Common myeloid progenitor, CD34-positive (primary cell): ENCODE data around the gene HDAC4.

Source experiments
- CTCF ChIA-PET: fragments of 350-600 bp; sonication (Branson Sonifier 250); formaldehyde crosslinking; loops from one replicate; lab custom pipeline; 2021; ENCODE audit warnings: antibody characterized with exemption; lab: Charles Lee
- POLR2A ChIA-PET: fragments of 350-600 bp; sonication (Branson Sonifier 250); formaldehyde crosslinking; loops from one replicate; lab custom pipeline; 2021; ENCODE audit warnings: antibody characterized with exemption; lab: Charles Lee
- DNase-seq, 3 donors: peaks; one replicate each; pipeline versions ENCODE4 v3.0.0 to v3.0.0-alpha.2; 2013
- H3K27ac ChIP-seq, 2 experiments: 1 replicate in 1 of 2; 2 replicates in 1 of 2; pipeline ENCODE4 v1.7.0; 2013; ENCODE audit warnings: inconsistent platforms in 2 of 2, low read length in 2 of 2, mild to moderate bottlenecking in 2 of 2, low read depth in 1 of 2, moderate library complexity in 1 of 2; ENCODE audit not compliant: severe bottlenecking in 2 of 2, insufficient read depth in 1 of 2, poor library complexity in 1 of 2
- H3K27me3 ChIP-seq, 5 experiments: replicated peaks in 2 of 5; 1 replicate in 3 of 5; 2 replicates in 2 of 5; pipeline versions ENCODE4 v1.6.1 to v1.7.0; 2013; ENCODE audit warnings: low read length in 4 of 5, mild to moderate bottlenecking in 2 of 5, moderate library complexity in 2 of 5, inconsistent platforms in 1 of 5; ENCODE audit not compliant: insufficient read depth in 5 of 5, control insufficient read depth in 4 of 5
- H3K36me3 ChIP-seq, 4 experiments: 1 replicate in 2 of 4; 2 replicates in 2 of 4; pipeline versions ENCODE4 v1.6.1 to v1.7.0; 2013; ENCODE audit warnings: low read length in 3 of 4, control low read depth in 1 of 4, mild to moderate bottlenecking in 1 of 4; ENCODE audit not compliant: control insufficient read depth in 4 of 4, insufficient read depth in 4 of 4
- H3K4me1 ChIP-seq, 4 experiments: 1 replicate in 3 of 4; 2 replicates in 1 of 4; pipeline versions ENCODE4 v1.6.1 to v1.7.1; 2013; ENCODE audit warnings: low read length in 3 of 4, mild to moderate bottlenecking in 3 of 4, control low read depth in 1 of 4, inconsistent platforms in 1 of 4, moderate library complexity in 1 of 4; ENCODE audit not compliant: control insufficient read depth in 4 of 4, insufficient read depth in 4 of 4; ENCODE audit errors: control extremely low read depth in 1 of 4
- H3K4me3 ChIP-seq, 7 experiments: 1 replicate in 4 of 7; 2 replicates in 3 of 7; pipeline versions ENCODE4 v1.5.1 to v1.7.0; 2013; ENCODE audit warnings: mild to moderate bottlenecking in 7 of 7, low read length in 6 of 7, moderate library complexity in 6 of 7, inconsistent platforms in 2 of 7, low read depth in 2 of 7, control low read depth in 1 of 7; ENCODE audit not compliant: insufficient read depth in 4 of 7, control insufficient read depth in 1 of 7; ENCODE audit errors: extremely low read depth in 1 of 7
- H3K9me3 ChIP-seq, 5 experiments: 1 replicate in 4 of 5; 2 replicates in 1 of 5; pipeline versions ENCODE4 v1.6.1 to v1.7.1; 2013; ENCODE audit warnings: low read length in 4 of 5, mild to moderate bottlenecking in 2 of 5, inconsistent platforms in 1 of 5, low read depth in 1 of 5, moderate library complexity in 1 of 5; ENCODE audit not compliant: control insufficient read depth in 4 of 5, insufficient read depth in 2 of 5; ENCODE audit errors: control extremely low read depth in 1 of 5
- WGBS: methylation state at CpG from one replicate; pipeline ENCODE4 v1.1.5; 2013; ENCODE audit not compliant: insufficient coverage; 5-methylcytosine and 5-hydroxymethylcytosine counted together

HDAC4 gene

DNA sequence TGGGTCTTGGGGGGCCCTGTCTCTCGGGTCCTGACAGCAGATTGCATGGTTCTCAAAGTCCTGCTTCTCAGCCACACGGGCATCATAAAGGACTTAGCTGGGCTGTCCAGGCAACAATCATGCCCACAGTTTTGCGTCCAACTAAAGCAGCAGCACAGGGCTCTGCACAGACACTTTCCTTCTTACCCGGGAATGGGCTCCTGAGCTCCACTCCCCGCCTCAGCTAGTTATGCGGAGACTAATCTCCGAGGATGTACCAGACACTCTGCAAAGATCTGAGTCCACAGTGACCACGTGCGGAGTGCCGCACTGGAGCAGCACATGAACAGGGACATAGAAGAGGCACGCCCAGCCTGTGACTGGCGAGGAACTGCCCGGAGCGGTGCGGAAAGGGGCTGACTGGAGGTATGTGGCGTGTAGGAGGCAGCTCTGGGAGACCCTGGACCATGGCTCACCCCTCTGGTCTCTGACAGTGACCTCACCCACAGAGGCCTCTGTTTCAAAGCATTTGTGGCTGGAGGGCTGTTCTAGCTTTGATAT lies 270.0 kb downstream of the HDAC4 start:
- Histone ChIP-seq H3K27me3 (no peaks in the 10 kb centered on the region), H3K9me3 (no peaks in the 10 kb centered on the region), H3K36me3 (peaks cover 13 to 59% (median 36%) of the 10 kb centered on the region in 4 experiments), H3K27ac (no peak overlapping the region), H3K4me3 (no peak overlapping the region), H3K4me1 (no peaks in the 10 kb centered on the region)
- ChIA-PET POLR2A (no interaction called here), CTCF (no interaction called here)
- DNase-seq: no peak
- WGBS: 98% methylated on average over 16 of the region's 16 CpGs

DNA sequence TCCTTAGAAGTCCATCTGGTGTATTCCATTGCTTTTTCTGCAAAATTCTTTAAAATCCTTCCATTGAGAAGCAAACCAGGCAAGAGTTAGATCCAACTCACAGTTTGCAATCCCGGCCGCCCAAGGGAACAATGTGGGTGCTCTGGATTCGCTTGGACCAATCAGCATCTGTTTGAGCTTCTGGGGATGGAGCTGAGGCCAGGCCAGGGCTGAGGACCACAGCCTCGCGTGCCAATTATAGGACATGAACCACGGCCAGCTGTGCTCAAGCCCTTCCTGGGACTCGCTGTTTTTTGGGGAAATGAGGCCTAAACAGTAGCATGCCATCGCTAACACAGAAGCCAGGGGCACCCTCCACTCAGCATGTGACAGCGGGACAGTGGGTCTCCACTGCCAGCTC lies 270.8 kb downstream of the HDAC4 start:
- no peak overlapping the region for H3K27ac ChIP-seq
- no peak overlapping the region for H3K4me3 ChIP-seq
- no peak for DNase-seq
- H3K27me3 ChIP-seq: no peaks in the 10 kb centered on the region
- no peaks in the 10 kb centered on the region for H3K4me1 ChIP-seq
- H3K9me3 ChIP-seq: no peaks in the 10 kb centered on the region
- ChIA-PET CTCF (no interaction called here), POLR2A (no interaction called here)
- peaks cover 19 to 64% (median 42%) of the 10 kb centered on the region in 4 experiments for H3K36me3 ChIP-seq
- 93% methylated on average over 9 of the region's 9 CpGs for WGBS

GRCh38 chr2:239129147-239129920 lies 271.5 kb downstream of the HDAC4 start:
- Histone ChIP-seq H3K27ac (no peak overlapping the region), H3K36me3 (peaks cover 19 to 68% (median 46%) of the 10 kb centered on the region in 4 experiments), H3K9me3 (no peaks in the 10 kb centered on the region), H3K4me3 (no peak overlapping the region), H3K4me1 (no peaks in the 10 kb centered on the region), H3K27me3 (no peaks in the 10 kb centered on the region)
- WGBS: 95% methylated on average over 7 of the region's 8 CpGs
- CTCF ChIA-PET: no interaction called here
- no peak for DNase-seq
- POLR2A ChIA-PET: no interaction called here

GRCh38 chr2:239128706-239129105 lies 272.1 kb downstream of the HDAC4 start:
- POLR2A ChIA-PET: no interaction called here
- Histone ChIP-seq H3K27me3 (no peaks in the 10 kb centered on the region), H3K4me3 (no peak overlapping the region), H3K9me3 (no peaks in the 10 kb centered on the region), H3K4me1 (no peaks in the 10 kb centered on the region), H3K36me3 (peaks cover 19 to 65% (median 42%) of the 10 kb centered on the region in 4 experiments), H3K27ac (no peak overlapping the region)
- CTCF ChIA-PET: interaction anchor here (0.6 kb wide), 1 partner anchor 22 kb away, joined by 4 read pairs; no protein-coding TSS in a partner anchor
- DNase-seq: no peak
- WGBS: 98% methylated on average over 12 of the region's 13 CpGs

- no peaks in the 10 kb centered on the region for H3K9me3 ChIP-seq
- no peaks in the 10 kb centered on the region for H3K4me1 ChIP-seq
- 97% methylated on average over 9 of the region's 9 CpGs for WGBS
- CTCF ChIA-PET: no interaction called here
- H3K27ac ChIP-seq: no peak overlapping the region
- DNase-seq: no peak
- no peaks in the 10 kb centered on the region for H3K27me3 ChIP-seq
- POLR2A ChIA-PET: no interaction called here
- peaks cover 19 to 56% (median 37%) of the 10 kb centered on the region in 4 experiments for H3K36me3 ChIP-seq
- no peak overlapping the region for H3K4me3 ChIP-seq
Observed at GRCh38 chr2:239127513-239127912, 273.3 kb downstream of the HDAC4 start.

DNA sequence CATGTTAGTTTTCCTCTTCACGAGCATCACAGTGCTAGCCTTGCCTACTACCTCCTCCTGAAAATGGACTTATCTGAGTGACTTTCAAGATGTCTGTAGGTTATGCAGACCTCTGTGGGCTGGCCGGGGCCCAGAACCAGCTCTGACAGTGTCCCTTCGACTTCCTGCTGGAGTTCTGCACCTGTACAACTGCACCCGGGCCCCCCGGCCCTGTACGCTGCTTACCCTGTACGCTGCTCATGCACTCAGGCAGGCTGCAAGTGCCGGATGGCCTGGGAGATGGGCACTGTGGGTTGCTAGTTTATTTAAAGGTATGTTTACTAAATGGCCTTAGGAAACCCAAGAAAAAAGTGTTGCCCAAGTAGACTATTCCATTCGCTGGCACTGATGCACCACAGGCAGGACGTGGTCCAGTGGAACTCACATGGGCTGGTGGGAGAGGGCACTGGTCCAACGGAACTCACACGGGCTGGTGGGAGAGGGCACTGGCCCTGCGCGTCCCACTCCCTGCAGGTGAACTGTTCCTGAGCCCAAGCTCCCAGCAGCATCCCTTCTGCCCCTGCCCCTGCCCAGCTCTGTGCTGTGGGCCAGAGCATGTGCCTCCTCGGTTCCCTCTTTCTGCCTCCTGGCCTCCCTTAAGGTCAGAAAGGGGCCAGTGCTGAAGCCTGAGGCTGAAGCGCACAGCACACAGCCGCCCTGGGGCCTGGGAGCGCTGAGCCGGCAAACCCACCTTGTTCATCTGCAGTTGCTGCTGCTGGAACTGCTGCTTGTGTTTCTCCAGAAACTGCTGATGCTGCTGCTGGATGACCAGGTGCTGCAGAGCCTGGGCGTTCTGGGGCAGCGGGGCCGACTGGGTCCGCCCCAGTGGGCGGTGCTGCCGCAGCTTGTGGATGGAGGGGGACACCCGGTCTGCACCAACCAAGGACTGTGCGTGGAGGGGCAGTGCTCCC lies 274.8 kb downstream of the HDAC4 start:
- ChIA-PET POLR2A (no interaction called here), CTCF (no interaction called here)
- H3K27ac ChIP-seq: no peak overlapping the region
- H3K9me3 ChIP-seq: no peaks in the 10 kb centered on the region
- peaks cover 19 to 43% (median 32%) of the 10 kb centered on the region in 4 experiments for H3K36me3 ChIP-seq
- no peak for DNase-seq
- no peak overlapping the region for H3K4me3 ChIP-seq
- WGBS: 96% methylated on average over 26 of the region's 27 CpGs
- no peaks in the 10 kb centered on the region for H3K27me3 ChIP-seq
- H3K4me1 ChIP-seq: no peaks in the 10 kb centered on the region
